ENCODE results near the gene DYNC2I2. TPM values are rescaled to one million over a fixed set of nuclear protein-coding genes. Genes with fewer than 3 reads are reported as not detected.
A peak's percentile ranks its signal among the peaks of the same experiment; 100 is the strongest.

Gene DYNC2I2
- polyA plus RNA-seq, 3 donors = 78.6 to 91.0 (median 86.0) TPM

- no peak for DNase-seq
Measured at GRCh38 chr9:128642675-128643245, 13.9 kb downstream of the DYNC2I2 start.

GRCh38 chr9:128640603-128641002 lies 16.0 kb downstream of the DYNC2I2 start:
- no peak for DNase-seq

- no peak for DNase-seq
Measured at GRCh38 chr9:128638580-128638979, 18.1 kb downstream of the DYNC2I2 start.

DNA sequence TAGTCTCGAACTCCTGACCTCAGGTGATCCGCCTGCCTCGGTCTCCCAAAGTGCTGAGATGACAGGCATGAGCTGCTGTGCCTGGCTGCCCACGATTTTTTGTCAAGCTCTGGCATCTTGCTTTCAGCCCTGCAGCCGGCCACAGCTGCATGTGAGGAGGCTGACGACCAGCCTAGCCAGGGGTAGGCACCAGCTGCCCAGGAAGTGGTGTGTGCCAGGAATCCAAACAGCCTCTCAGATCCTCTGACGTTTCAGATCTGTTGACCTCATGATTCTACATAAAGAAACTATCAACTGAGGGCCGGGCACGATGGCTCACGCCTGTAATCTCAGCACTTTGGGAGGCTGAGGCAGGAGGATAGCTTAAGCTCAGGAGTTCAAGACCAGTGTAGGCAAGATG lies 19.0 kb downstream of the DYNC2I2 start:
- no peak for DNase-seq

- no peak for DNase-seq
Measured at GRCh38 chr9:128636556-128637530, 19.8 kb downstream of the DYNC2I2 start.

DNA sequence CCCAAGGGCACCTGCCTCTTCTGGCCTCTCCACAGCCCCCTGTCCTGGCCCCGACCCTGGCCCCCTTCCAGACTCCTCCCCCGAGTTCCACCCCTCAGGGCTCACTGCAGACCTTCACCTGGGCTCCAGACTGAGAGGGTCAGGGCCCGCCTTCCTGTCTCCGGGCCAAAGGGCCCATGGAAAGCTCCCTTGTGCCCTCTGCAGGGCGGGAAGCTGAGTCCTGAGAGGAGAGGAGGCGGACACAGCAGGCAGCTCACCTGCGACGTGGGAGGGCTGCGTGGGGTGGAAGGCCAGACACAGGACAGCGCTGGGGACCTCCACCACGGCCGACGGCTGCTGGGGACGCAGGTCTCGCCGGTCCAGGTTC lies 20.6 kb downstream of the DYNC2I2 start:
- DNase-seq = no peak

DNA sequence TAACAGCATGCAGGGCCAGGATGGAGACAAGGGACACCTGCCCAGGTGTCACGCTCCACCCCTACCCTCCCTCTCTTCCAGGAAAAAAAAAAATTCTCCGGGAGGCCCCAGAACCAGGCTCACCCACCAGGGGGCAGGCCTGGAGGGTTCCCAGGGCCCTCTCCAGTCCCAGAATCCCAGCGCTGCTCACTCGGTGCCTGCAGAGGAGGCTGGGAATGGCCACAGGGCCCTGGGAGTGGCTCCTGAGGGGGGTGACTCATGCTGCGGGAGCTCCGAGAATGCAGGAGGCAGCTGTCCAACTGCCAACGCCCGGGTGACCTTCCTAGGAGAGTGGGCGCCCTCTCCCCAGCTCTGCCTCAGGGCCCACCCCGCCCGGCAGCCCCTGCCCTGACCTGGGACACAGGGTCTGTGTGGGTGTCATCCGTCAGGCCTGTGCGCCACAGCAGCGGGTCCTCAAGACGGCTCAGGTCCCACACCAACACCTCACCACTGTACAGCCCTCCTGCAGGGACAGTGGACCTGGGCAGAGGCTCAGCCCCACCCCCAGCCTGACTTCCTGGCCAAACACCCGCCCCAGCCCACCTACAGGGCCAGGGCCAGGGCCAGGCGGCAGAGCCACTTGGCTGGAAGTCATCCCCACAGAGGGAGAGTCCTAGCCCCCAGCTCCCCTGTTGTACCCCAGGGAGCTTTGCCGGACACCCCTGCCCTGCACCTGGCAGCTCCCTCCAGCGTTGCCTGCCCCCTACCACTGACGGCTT lies 21.2 kb downstream of the DYNC2I2 start:
- peak; percentile 63 for DNase-seq

DNA sequence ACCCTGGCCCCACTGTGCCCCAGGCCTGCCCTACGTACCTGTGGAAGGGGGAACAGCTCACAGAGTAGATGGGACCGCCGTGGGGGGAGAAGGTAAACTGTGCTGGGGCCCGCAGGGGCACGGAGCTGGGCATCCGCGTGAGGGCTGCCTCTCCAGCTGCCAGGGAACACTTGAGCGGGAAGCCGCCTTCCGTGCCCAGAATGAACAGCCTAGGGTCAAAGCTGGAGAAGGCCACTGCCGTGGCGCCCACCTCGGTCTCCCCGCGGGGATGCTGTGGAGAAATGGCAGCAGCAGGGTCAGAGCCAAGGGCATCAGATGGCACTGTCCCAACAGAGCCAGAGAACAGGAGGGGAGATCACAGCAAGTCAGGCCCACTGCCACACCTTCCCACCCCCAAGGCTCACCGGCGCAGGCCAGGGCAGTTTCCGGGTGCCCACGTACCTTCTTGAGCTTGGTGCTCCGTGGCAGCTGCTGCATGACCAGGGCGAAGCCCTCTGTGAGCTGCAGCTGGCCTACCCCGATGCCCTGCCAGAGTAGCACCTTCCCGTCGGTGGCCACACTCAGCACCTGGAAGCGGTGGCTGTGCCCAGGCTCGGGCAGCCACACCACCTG lies 21.9 kb downstream of the DYNC2I2 start:
- DNase-seq = no peak

- no peak for DNase-seq
Measured at GRCh38 chr9:128634111-128634510, 22.5 kb downstream of the DYNC2I2 start.

DNA sequence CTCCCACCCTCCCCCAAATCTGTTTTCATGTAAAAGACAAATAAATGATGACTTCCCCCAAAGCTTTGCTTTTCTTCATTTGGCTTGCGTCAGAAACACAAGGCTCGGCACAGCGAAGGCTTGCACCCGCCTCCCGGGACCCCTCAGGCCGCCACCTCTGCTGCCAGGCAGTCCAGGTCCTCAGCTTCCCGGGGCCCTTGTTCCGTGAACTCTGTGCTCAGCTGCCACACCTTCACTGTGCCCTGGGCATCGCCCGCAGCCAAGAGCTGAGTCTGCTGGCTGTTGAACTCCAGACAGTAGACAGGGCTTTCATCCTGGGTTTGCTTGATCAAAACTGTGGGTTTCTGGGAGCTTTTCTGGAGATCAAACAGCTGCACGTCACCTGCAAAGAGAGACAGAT lies 23.0 kb downstream of the DYNC2I2 start:
- no peak for DNase-seq

DNA sequence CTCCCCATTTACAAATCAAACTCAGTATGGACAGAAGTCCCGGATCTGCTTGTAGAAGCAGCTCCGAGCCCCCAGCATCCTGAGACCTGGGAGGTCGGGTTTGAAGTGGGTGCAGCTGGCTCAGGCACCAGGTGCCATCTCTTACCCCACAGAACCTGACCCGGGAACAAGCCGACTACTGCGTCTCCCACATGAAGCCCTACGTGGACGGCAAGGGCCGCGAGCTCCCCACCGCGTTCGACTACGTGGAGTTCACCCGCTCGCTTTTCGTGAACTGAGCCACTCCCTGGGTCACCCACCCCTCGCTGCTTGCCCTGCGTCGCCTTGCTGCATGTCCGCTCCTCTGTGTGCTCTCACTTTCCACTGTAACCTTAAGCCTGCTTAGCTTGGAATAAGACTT lies 23.6 kb downstream of the DYNC2I2 start:
- no peak for DNase-seq

- DNase-seq = no peak
Measured at GRCh38 chr9:128632486-128632885, 24.2 kb downstream of the DYNC2I2 start.

GRCh38 chr9:128632066-128632465 lies 24.6 kb downstream of the DYNC2I2 start:
- no peak for DNase-seq

GRCh38 chr9:128631636-128632035 lies 25.0 kb downstream of the DYNC2I2 start:
- no peak for DNase-seq

DNA sequence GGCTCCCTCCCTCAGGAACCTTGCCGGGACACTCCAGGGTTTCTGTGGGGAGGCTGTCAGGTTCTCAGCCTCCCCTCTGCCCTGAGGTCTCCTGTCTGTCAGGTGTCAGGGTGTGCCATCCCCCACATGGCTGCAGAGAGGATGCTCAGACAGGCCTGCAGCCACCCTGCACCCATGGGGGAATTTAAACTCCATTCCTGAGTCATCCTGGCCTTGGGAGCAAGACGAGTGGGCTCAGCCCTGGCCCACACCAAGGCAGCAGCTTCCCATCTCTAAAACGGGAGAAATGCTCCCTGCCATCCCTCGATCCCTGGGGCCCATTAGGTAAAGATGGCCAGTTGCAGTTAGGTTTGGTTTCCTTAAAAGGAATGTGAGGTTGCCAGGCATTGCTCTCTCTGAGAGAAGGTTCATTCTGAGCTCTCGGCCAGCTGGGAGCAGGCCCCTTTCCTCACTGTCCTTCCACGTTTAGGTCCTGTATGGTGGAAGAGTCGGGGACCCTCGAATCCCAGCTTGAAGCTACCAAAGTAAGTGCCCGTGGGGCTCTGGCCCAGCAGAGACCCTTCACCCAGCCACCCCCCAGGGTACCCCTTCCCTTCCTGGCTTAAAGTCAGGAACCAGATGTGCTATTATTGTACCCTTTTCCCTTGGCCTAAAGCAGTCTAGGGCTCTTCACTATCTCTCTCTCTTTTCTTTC lies 26.6 kb downstream of the DYNC2I2 start:
- no peak for DNase-seq

DNA sequence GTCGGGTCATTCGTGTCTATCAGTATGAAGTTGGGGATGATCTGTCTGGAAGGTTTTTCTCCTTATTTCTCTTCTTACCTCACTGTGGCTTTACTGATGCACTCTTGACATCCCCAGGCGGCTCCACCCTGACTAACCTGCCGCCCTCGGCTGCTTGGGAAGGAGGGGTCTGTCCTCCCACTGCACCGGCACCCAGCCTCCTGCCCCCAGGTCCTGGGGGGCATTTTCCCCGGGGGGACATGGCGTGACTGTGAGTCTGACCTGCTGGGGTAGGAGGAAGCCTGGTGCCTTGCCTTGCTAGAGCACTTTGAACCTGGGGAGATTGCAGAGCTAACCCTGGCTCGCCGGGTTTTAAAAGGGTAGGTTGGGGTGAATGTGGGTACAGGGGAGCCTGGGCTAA lies 27.5 kb downstream of the DYNC2I2 start:
- DNase-seq = no peak

GRCh38 chr9:128628471-128629048 lies 28.1 kb downstream of the DYNC2I2 start:
- DNase-seq = no peak

- DNase-seq = no peak
Measured at GRCh38 chr9:128627906-128628305, 28.7 kb downstream of the DYNC2I2 start.

DNA sequence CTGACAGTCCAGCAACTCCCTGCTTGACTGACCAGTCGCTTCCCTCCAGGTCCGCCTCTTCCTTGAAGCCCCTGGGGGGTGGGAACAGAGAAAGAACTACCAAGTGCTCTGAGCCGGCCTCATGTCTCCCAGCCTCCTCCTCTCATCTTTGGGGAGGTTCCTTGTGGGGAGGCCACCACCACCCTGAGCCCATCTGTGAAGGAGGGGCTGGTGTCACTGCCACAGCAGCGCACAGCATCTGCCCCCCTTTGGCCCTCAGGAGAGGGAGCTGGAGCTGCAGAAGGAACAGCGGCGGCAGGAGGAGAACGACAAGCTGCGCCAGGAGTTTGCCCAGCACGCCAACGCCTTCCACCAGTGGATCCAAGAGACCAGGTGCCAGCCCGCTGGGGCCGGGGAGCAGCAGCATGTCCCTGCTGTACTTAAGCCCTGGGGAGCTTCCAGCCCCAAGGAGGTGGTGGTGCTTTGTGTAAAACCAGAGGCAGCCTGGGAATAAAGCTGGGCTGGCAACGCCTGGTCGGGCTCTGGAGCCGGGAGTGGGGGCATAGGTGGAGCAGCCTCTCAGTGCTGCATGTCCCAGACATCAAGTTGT lies 29.4 kb downstream of the DYNC2I2 start:
- DNase-seq = no peak

GRCh38 chr9:128626181-128626580 lies 30.5 kb downstream of the DYNC2I2 start:
- no peak for DNase-seq
